Measurements from ENCODE around the gene PACS1.

The PACS1 gene

DNA sequence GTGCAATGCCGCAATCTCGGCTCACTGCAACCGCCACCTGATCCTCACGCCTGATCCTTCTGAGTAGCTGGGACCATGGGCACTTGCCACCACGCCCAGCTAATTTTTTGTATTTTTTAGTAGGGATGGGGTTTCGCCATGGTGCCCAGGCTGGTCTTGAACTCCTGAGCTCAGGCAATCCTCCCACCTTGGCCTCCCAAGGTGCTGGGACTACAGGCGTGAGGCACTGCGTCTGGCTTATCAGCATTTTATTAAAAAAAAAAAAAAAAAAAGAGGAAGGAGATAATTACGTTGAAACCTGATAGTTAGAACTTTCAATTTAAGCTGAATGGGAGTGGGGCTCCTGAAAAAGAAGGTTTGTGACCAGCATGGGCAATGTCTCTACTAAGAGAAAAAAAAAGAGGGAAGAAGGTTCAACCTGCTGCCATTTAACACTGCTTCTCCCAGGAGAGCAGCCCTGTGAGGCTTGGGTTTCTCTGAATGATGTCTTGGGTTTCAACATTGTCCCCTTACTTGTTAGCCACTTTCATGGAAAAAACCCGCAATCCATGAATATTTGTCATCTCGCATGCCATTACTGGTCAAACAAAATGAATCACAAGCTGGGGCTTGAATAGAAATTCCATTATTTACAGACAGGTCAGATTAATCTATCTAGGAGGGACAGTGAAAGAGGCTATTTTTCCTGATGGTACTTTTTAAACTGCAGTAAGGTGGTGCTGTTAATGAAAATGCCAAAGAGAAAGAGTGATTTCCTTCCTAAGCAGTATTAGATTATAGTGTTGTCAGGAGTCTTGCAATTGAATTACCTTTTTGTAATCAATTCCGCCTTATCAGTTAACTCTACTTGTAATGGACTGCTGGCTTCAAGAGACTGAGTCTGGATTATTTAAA lies 72.5 kb downstream of the PACS1 start:
- peak; percentile 29 for DNase-seq (ENCODE audit: low read depth)

- no peak for DNase-seq (ENCODE audit: low read depth)
These were observed 73.1 kb downstream of the PACS1 start for GRCh38 chr11:66143264-66143566.

DNA sequence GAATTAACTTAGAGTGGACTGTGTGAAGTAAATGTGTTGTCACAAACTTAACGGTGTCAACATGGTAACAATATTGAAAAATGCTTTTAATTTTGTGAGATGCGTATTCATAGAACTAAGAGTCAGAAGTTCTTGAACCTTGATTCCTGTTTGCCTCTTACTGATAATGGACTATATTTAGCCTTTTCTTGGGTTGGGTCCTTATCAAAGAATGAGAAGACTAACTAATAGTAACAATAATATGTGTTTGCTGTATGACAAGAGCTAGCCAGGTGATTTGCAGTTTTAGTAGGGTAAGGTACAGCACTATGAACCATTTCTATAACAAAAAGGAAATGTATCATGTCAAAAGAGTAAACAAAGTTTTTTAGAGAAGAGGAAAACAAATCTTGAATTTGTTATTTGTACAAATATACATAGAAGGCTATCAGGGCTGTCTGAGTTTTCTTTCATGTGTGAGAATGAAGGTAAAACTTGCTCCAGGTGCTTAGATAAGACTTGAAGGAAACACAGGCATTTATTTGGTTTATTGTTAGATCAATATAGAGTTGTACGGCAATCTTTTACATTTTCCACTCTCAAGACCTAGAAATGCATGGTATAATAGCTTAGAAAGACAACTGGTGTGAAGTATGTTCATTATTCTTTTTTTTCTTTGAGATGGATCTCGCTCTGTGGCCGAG lies 74.1 kb downstream of the PACS1 start:
- DNase-seq (ENCODE audit: low read depth): no peak

DNA sequence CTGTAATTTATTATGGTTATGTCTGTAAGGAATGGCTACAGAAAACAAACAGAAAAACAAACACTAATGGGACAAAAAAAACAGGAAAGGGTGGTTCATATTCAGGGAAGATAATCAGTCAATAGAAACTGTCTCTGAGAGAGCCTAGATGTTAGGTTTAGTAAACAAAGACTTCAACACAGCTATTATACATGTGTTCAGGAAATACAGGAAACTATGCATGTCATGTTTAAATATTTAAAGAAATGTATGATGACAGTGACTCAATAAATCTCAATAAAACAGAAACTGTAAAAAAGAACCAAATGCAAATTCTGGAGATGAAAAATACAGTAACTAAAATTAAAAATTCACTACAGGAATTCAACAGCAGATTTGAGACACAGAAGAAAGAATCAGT lies 76.0 kb downstream of the PACS1 start:
- no peak for DNase-seq (ENCODE audit: low read depth)

DNA sequence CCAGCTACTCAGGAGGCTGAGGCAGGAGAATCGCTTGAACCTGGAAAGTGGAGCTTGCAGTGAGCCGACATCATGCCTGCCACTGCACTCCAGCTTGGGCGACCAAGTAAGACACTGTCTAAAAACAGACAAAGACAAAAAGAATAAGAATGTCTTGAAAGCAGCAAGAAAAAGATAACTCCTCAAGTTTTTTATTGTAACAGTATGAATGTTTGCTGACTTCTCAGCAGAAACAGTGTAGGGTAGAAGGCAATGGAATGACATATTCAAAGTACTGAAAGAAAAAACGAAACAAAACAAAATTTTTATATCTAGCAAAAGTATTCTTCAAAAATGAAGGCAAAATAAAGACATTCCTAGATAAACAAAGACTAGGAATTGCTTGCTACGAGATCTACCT lies 76.9 kb downstream of the PACS1 start:
- no peak for DNase-seq (ENCODE audit: low read depth)

GRCh38 chr11:66150140-66150539 lies 80.1 kb downstream of the PACS1 start:
- no peak for DNase-seq (ENCODE audit: low read depth)

- no peak for DNase-seq (ENCODE audit: low read depth)
These were observed 80.7 kb downstream of the PACS1 start for GRCh38 chr11:66150725-66151124.

- no peak for DNase-seq (ENCODE audit: low read depth)
These were observed 81.2 kb downstream of the PACS1 start for GRCh38 chr11:66151273-66151672.

DNA sequence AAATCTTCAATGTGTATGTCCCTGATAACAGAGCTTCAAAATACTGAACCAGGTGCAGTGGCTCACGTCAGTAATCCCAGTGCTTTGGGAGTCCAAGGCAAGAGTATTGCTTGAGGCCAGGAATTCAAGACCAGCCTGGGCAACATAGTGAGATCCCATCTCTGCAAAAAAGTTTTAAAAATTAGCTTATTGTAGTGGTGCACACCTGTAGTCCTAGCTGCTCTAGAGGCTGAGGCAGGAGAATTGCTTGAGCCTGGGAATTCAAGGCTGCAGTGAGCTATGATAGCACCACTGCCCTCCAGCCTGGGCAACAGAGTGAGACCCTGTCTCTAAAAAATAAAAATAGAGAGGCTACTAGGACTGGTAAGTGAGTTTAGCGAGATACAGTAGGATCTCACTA lies 84.0 kb downstream of the PACS1 start:
- no peak for DNase-seq (ENCODE audit: low read depth)

- no peak for DNase-seq (ENCODE audit: low read depth)
These were observed 85.5 kb downstream of the PACS1 start for GRCh38 chr11:66155387-66156073.

GRCh38 chr11:66157182-66157864 lies 87.3 kb downstream of the PACS1 start:
- no peak for DNase-seq (ENCODE audit: low read depth)

- no peak for DNase-seq (ENCODE audit: low read depth)
These were observed 88.1 kb downstream of the PACS1 start for GRCh38 chr11:66158156-66158555.

GRCh38 chr11:66159324-66159984 lies 89.4 kb downstream of the PACS1 start:
- DNase-seq (ENCODE audit: low read depth): no peak

- no peak for DNase-seq (ENCODE audit: low read depth)
These were observed 90.6 kb downstream of the PACS1 start for GRCh38 chr11:66160709-66161108.

DNA sequence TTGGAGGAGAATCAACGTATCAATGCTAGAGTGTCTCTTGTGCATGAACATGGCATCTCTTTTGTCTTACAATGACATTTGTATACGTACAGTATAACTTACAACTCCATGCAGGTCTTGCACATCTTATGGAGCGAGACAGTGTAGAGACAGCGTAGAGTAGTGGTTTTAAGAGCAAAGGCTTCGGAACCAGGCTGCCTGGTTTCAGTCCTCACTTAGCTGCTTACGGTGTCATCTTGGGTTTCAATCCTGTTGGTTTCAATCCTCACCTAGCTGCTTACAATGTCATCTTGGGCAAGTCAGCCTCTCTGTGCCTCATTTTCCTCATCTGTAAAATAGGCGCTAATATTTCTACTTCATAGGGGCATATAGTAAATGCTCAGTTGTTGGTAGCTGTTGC lies 98.2 kb downstream of the PACS1 start:
- DNase-seq (ENCODE audit: low read depth): no peak

GRCh38 chr11:66172146-66172545 lies 102.1 kb downstream of the PACS1 start:
- DNase-seq (ENCODE audit: low read depth): no peak

DNA sequence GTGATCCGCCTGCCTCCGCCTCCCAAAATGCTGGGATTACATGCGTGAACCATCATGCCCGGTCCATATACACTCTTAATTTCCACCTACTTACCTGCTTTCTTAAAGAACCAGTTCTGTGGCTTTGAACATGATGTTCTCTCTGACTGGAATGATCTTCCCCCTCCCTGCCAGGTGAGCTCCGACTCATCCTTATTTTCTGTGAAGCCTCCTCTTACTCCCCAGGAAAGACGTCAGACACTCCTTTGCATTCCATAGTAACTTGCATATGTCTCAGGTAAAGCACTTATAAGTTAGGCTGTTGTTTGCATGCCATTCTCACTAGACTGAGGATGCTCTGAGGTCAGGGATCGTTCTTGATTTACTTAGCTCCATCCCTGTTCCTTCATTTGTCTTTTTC lies 106.6 kb downstream of the PACS1 start:
- no peak for DNase-seq (ENCODE audit: low read depth)

DNA sequence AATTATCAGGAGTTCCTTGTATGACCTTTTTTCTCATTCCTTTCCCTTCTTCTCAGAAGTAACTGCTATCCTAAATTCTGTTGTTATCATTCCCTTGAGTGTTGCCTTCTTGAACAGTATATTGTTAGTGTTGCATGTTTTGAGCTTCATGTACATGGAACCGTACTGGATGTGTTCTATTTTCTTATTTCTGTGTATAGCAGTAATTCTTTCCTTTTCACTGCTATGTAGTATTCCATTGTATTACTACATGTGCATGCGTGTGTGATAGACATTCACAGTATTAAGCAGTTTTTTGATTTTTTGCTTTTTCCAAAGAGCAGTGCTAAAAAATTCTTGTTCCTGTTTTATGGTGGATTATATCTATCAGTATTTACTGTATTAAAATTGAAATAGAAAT lies 108.1 kb downstream of the PACS1 start:
- DNase-seq (ENCODE audit: low read depth): no peak

DNA sequence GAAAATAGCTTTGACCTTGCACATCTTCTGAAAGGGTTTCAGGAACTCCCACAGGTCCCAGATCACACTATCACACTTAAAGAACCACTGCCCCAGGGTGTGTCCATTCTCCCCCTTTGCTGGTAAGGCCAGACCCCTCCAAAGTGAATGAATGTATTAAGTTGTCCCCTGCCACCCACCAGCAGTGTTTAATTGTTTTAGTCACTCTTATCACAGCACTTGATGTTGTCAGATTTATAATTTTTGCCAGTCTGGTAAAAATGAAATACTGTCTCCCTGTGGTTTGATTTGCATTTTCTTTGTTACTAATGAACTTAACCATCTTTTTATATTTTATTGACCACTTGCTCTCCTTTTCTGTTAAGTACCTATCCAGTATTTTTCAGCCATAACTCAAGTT lies 108.8 kb downstream of the PACS1 start:
- DNase-seq (ENCODE audit: low read depth): no peak

DNA sequence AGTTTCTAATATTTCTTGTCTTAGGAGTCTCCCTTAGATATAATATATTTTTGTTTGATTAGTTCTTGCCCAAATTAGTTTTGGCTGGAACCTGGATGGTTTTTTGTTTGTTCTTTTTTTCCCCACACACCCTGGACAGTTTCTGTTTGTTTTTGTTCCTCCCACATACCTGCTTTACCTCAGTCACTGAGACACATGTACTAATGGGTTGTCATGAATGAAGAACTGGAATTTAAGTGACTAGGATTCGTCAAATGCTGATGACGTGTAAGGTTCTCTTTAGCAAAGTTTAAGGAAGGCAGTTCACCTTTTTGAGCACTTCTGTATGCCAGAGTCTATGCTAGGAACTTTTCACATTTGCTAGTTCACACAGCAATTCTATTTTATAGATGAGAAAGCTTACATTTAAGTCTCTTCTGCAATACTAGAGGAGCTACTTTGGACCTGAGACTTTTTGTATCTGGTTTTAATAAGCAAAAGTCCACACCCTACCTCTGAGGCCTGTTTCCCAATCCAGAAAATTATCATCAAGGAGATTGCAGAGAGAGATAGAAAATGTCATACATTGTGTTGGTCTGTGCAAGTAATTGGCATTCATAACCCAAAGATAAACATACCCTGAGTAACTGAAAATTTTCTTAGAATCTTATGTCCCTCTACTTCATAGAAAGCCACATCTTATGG lies 111.7 kb downstream of the PACS1 start:
- no peak for DNase-seq (ENCODE audit: low read depth)

DNA sequence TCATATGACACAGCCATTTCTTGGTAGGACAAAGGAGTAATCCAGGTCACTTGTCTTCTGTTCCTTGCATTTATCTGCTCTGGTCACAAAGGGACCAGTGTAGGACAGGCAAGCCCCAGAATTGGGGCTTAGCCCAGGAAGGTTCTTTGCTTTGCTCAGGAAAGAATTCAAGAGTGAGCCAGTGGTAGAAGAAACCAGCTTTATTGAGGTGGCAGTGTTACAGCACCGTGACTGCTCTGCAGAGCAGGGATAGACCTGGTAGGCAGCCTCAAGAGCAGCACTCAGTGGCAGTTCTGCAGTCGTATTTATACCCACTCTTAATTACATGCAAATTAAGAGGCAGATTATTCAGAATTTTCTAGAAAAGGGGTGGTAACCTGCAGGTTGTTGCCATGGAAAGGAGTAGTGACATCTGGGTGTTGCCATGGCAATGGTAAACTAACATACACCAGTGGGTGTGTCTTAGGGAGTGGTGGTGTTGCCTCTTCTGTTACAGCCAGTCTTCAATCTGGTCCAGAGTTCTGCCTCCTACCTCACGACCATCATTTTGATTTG lies 113.5 kb downstream of the PACS1 start:
- no peak for DNase-seq (ENCODE audit: low read depth)

Measured in HS-5 (cell line).